ENCODE results near the gene GRID1. TPM values are rescaled to one million over a fixed set of nuclear protein-coding genes. Genes with fewer than 3 reads are reported as not detected.

Gene GRID1
- total RNA-seq, 1 experiment from 2014 or later = 0.31 TPM

DNA sequence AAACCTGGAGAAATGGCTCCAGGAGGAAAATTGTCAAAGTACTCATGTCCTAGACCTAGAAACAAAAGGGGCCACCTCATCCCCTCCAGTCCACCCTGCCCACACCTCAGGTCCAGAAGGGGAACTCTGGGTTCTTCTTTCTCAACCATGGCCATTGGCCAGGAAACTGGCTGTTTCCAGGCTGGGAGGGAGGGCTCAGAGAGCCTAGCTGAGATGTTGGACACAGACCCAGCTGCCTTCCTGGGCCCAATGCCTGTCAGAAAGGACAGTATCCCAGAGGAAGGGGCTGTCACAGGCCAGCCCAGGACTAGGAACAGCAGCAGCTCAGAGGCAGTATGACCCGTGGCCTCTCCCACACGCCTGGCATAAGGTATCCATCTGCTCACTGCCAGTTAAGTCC lies 9.6 kb downstream of the GRID1 start:
- Histone ChIP-seq H3K36me3 (replicated peaks; ENCODE audit: control insufficient read depth, insufficient read depth, low read length) (no peaks in the 10 kb centered on the region), H3K4me3 (ENCODE audit: insufficient read depth, low read depth, low read length) (no peak overlapping the region), H3K27me3 (ENCODE audit: control insufficient read depth, insufficient read depth, low read length) (peaks cover 16% of the 10 kb centered on the region)
- DNase-seq = no peak

DNA sequence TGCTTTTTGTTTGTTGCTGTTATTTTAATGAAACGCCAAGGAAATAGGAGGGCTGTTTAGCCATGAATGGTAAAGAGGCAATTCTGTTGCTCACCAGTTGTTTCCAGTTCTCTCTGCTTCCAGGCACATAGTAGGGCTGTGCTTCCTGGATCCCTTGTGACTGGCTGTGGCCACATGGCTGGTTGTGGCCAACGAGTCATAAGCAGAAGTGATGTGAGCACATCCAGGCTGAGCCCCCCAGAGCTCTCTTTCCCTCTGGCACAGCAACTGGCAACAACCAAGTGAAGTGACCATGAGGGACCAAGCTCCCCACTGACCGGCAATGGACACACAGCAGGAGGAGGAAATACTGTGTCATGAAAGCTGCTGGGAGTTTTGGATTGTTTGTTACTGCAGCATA lies 10.3 kb downstream of the GRID1 start:
- Histone ChIP-seq H3K27me3 (ENCODE audit: control insufficient read depth, insufficient read depth, low read length) (peaks cover 9% of the 10 kb centered on the region), H3K36me3 (replicated peaks; ENCODE audit: control insufficient read depth, insufficient read depth, low read length) (no peaks in the 10 kb centered on the region), H3K4me3 (ENCODE audit: insufficient read depth, low read depth, low read length) (no peak overlapping the region)
- no peak for DNase-seq

DNA sequence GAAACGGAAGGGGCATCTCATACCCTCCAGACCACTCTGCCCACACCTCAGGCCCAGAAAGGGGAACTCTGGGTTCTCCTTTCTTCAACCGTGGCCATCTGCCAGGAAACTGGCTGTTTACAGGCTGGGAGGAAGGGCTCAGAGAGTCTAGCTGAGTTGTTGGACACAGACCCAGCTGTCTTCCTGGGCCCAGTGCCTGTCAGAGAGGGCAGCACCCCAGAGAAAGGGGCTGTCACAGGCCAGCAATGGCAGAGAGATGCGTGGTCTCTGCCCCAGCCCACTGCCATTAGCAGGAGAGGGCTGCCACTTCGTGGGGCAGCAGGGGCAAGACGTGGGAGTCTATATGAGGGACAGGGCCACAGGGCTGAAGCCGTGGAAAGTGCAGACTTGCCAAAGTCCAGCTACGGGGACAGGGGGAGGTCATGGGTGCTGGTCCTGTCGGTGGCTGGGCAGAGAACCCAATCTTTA lies 11.0 kb downstream of the GRID1 start:
- Histone ChIP-seq H3K27me3 (ENCODE audit: control insufficient read depth, insufficient read depth, low read length) (peaks cover 4% of the 10 kb centered on the region; the same call in 1 of the 2 replicates), H3K36me3 (replicated peaks; ENCODE audit: control insufficient read depth, insufficient read depth, low read length) (no peaks in the 10 kb centered on the region), H3K4me3 (ENCODE audit: insufficient read depth, low read depth, low read length) (no peak overlapping the region)
- no peak for DNase-seq

DNA sequence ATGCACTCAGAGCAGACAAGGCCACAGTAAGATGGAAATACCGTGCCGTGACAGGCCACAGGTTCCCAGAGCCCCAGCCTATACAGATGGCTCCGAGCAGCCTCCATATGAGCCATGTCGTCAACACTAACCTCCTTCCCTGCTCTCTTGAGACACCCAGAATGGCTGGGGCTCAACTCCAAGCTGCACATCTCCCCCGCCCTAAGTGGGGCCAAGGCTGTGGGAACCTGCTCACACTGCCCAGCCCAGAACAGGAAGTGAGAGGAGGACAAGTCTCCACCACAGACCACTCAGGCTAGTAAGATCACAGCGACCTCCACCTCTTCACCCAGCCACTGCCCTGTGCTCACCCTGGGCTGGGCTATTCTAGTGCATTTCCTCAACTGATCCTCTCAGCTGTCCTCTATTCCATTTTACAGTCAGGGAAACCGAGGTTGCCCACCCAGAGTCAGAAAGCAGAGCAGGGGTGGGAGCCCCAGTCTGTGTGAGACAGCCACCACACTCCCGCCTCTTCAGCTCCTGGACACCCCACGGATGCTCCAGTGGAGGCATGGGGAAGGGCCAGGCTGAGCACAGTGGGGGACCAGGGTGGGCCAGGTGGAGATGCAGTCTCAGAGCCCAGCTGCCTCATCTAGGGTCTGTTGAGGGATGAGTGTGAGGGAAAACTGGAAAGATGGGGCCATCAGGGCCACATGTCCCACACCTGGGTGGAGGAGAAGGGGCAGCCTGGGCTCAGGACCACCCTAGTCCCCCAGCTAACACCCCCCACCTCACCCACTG lies 11.6 kb downstream of the GRID1 start:
- Histone ChIP-seq H3K27me3 (ENCODE audit: control insufficient read depth, insufficient read depth, low read length) (peaks cover 2% of the 10 kb centered on the region; the same call in 1 of the 2 replicates), H3K4me3 (ENCODE audit: insufficient read depth, low read depth, low read length) (no peak overlapping the region), H3K36me3 (replicated peaks; ENCODE audit: control insufficient read depth, insufficient read depth, low read length) (no peaks in the 10 kb centered on the region)
- no peak for DNase-seq

DNA sequence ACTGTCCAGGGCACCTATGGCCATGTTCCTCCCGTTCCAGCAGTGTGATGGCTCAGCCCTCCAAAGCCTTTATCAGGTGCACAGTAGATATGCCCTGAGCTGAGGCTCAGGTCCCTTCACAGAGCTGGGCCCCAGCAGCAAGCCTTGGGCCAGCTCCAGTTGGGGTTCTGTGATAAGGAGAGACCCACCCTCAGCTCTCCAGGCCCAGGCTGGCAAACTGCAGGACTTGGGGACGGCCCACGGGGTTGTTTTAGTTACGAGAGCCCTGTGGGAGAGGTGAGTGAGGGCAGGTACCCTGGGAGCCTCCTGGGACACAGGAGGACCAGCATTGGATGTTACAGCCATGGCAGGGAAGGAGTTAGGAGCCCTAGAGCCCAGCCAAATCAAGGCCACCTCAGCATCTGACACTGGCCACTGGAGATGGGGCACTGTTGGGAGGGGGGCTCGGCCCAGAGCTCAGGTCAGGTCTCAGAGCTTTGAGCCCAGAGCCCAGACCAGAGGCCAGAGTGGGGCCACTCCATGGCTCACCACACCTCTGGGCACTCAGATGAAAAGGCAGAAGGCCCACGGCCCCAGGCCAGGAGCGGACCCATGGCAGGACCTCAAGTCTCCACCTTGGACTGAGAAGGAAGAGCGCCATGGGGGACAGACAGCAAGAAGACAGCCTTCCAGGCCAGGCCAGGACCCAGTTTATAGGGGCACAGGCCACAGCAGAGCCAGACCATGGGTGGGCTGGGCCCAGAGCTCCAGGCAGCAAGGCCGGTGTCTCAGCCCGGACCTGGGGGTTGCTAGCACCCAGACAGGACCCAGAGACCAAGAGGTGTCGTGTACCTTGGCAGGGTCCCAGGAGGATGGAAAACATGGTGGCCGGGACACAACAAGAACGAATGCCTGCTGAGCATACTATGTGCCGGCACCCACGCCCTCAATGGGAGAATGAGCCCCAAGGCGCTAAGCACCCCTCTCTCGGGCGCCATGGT lies 12.8 kb downstream of the GRID1 start:
- H3K27me3 ChIP-seq (ENCODE audit: control insufficient read depth, insufficient read depth, low read length) = peaks cover 2% of the 10 kb centered on the region; the same call in 1 of the 2 replicates
- no peak for DNase-seq
- H3K36me3 ChIP-seq (replicated peaks; ENCODE audit: control insufficient read depth, insufficient read depth, low read length) = no peaks in the 10 kb centered on the region
- H3K4me3 ChIP-seq (ENCODE audit: insufficient read depth, low read depth, low read length) = no peak overlapping the region

DNA sequence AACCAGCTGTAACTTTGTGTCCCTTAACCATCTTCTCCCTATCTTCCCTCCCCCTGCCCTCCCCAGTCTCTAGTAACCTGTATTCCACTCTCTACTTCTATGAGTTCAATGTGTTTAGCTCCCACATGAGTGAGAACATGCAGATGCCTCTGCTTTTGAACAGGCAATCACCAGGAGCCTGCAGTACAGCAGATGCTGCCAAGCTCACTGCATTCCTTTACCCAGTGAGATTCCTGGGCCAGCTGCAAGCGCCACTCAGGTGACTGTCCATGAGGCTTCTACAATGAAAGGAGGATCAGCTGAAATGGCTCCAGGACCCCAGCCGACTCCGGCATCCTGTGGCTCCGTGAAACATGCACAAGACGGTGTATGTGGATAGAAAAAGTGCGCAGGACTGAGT lies 15.7 kb downstream of the GRID1 start:
- no peak for DNase-seq

DNA sequence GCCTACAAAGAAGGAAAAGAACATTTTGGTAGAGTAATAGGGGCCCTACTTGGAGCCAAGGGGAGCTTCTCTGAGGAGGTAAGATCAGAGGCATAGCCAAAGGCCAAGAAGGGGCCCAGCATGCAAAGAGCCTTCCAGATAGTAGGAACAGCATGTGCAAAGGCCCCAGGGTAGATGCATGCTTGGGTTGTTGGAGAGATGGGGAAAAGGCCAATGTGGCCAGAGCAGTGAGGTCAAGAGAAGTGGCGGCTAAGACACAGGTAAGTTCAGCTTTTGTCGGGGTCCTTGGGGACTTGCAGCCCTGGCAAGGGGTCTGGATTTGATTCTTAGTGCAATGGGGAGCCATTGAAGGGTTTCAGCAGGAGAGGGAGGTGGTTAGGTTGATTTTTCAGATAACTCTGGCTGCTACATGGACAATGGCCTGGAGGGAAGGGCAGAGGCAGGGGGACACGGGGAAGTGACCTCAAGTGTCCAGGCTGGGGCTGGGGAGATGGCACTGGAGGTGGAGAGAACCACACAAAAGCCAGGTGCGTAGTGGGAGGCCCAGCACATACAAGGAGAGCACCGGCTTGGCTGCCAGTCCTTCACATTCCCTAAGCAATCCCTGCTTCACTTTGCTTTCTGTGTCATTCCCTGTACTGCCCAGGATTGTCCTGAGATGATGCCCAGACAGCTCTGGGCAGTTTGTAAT lies 16.5 kb downstream of the GRID1 start:
- H3K4me3 ChIP-seq (ENCODE audit: insufficient read depth, low read depth, low read length) = no peak overlapping the region
- no peaks in the 10 kb centered on the region for H3K36me3 ChIP-seq (replicated peaks; ENCODE audit: control insufficient read depth, insufficient read depth, low read length)
- DNase-seq = no peak
- H3K27me3 ChIP-seq (ENCODE audit: control insufficient read depth, insufficient read depth, low read length) = no peaks in the 10 kb centered on the region

More for the DNA sequence above, 15.7 kb downstream of the GRID1 start:
- no peaks in the 10 kb centered on the region for H3K36me3 ChIP-seq (replicated peaks; ENCODE audit: control insufficient read depth, insufficient read depth, low read length)
- no peaks in the 10 kb centered on the region for H3K27me3 ChIP-seq (ENCODE audit: control insufficient read depth, insufficient read depth, low read length)
- H3K4me3 ChIP-seq (ENCODE audit: insufficient read depth, low read depth, low read length) = no peak overlapping the region

DNA sequence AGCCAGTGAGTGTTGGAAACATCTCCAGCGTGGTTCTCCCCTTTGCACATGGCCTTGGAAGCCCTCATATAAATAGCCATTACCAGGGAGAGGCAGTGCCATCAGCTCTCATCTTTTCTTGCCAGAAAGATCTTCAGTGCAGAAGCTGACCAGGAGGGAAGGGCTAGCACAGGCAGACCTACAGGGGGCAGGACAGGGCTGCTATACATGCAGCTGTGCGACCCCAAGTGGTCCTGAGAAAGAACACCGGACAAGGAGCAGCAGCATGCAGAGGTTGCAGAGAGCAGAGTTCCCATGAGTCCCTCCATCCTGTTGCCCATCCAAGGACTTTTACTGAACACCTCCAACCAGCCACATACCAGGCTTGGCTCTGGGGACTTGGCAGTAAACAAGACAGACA lies 17.1 kb downstream of the GRID1 start:
- Histone ChIP-seq H3K4me3 (ENCODE audit: insufficient read depth, low read depth, low read length) (no peak overlapping the region), H3K36me3 (replicated peaks; ENCODE audit: control insufficient read depth, insufficient read depth, low read length) (no peaks in the 10 kb centered on the region), H3K27me3 (ENCODE audit: control insufficient read depth, insufficient read depth, low read length) (no peaks in the 10 kb centered on the region)
- DNase-seq = peak; percentile 93

DNA sequence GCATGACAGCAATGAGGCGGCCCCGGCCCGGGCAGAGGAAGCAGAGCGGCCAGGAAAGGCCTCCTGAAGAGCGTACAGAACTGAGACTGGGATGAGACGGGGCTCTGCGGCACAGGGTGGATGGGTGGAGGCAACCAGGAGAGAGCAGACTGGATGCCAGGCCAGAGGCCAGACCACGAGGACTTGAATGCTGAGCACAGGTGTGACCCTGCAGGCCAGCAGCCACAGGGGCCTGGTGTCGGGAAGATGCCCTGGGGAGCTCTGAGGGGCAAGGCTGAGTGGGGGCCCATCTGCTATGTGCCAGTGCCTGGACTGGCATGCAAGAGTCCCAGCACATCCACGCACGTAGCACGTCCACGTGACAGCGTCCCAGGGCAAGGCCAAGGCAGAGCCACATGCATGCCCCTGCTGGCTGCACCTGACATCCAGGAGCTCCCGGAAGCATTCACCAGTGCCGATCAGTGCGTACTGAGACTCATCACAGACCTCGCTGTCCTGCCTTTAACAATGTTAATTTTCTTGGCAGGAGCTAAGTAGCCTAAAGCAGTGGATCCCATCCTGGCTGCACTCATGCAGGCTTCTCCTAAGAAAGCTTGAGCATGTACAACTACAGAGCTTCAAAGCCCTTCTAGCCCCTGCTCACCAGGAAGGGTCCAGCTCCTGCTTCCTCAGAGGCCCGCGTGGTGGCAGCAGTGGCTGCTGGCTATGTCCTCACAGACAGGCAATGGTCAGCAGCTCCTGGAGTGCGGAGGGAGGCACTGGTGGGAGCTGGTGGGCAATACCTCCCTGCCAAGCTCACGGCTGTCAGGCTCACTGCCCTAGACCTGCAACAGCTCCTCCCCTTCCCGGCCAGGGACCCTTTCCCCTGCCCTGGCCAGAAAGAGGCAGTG lies 18.0 kb downstream of the GRID1 start:
- Histone ChIP-seq H3K4me3 (ENCODE audit: insufficient read depth, low read depth, low read length) (no peak overlapping the region), H3K36me3 (replicated peaks; ENCODE audit: control insufficient read depth, insufficient read depth, low read length) (no peaks in the 10 kb centered on the region), H3K27me3 (ENCODE audit: control insufficient read depth, insufficient read depth, low read length) (no peaks in the 10 kb centered on the region)
- DNase-seq = peak; percentile 76

DNA sequence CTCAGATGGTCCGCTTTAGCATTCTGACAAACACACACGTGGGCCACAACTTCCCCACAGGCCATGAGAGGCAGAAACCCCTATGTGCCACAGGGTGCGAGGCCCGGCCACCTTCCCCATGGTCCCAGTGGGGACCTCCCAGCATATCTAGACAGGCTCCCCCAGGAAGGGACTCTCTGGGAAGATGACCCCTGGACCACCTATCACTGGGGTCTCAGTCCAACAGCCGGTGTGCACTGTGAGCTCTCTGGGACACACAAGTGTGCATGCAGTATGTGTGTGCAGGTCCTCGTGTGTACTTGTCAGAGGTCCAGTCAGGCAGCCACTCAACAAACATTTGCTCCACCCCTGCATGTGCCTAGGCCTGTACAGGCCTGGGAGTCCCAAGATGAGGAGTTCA lies 18.7 kb downstream of the GRID1 start:
- no peaks in the 10 kb centered on the region for H3K27me3 ChIP-seq (ENCODE audit: control insufficient read depth, insufficient read depth, low read length)
- no peak overlapping the region for H3K4me3 ChIP-seq (ENCODE audit: insufficient read depth, low read depth, low read length)
- DNase-seq = no peak
- H3K36me3 ChIP-seq (replicated peaks; ENCODE audit: control insufficient read depth, insufficient read depth, low read length) = no peaks in the 10 kb centered on the region

DNA sequence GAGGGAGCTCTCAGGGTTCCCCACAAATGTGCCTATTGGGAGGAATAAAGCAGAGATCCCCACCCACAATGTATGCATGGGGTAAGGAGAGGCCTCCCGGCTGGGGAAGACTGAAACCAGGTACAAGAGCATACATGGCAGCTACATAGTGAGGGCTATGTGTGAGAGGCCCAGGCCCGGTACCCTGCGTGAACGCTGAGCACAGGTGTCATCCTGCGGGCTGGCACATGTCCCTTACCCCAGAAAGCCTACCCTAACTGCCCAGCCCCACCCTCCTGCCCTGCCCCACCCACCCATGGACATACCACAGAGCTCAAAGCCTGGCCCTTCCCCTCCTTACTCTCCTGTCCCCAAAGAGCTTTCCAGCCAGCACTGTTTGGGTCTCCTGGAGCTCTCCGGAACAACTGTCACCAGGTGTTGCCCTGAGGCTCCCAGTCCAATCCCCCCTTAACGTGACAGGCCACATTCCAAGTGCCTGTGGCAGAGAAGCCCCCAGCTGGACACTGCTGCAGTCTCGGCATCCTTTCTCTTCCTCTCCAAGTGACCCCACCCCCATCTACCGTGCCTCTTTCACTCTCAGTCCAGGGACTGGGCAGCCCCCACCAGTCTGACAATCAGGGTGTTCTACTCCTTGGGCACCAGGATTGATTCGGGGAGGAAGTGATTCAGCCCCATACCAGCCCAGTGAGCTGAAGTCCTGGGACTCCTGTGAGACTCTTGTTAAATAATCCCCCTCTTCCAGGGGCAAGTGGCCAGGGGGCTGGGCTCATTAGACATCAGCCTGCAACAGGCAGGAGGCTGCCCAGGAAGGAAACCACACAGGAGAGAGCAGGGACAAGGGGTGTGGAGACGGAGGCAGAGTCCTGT lies 19.6 kb downstream of the GRID1 start:
- no peak for DNase-seq
- Histone ChIP-seq H3K4me3 (ENCODE audit: insufficient read depth, low read depth, low read length) (no peak overlapping the region), H3K27me3 (ENCODE audit: control insufficient read depth, insufficient read depth, low read length) (no peaks in the 10 kb centered on the region), H3K36me3 (replicated peaks; ENCODE audit: control insufficient read depth, insufficient read depth, low read length) (no peaks in the 10 kb centered on the region)

DNA sequence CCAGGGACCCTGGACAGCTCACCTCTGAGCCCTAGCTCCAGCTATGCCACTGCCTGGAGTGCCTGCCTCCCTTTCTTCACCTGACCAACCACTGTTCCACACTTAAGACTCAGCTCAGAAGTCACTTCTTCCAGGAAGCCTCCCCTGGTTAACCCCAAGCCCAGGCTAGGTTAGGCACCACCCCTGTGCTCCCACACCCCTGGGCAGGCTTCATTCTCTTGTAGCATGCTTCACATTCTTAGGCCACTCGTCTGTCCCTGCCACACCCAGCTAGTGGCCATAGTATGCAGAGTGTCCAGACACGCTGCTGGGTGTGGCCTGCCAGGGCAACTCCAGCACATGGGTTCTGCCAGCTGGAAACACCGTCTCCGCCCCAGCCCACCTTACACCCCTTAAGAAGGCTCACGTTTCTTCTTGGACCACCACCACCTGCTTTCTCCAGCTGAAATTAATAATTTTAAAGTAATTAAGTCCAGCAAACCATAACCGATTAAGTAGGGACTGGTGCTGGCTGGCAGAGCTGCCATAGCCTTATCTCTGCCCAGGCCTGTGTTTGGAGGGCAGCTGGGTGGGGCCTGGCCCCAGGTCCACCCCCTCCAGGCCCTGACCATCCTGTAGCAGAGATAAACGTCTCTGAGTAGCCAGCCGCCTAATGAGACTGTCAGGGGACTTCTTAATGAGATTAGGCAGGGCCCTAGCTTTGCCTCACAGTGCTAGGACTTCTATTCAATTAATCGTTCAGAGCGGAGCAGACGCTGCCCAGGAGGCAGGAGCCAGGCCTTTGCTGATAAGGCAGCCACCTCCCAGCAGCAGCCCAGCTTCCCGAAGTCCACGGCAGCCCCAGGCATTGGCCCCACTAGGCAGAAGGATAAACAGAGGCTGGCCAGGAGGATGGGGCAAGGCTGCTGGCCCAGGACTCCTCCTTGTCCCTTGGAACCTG lies 20.5 kb downstream of the GRID1 start:
- Histone ChIP-seq H3K4me3 (ENCODE audit: insufficient read depth, low read depth, low read length) (no peak overlapping the region), H3K27me3 (ENCODE audit: control insufficient read depth, insufficient read depth, low read length) (no peaks in the 10 kb centered on the region), H3K36me3 (replicated peaks; ENCODE audit: control insufficient read depth, insufficient read depth, low read length) (no peaks in the 10 kb centered on the region)
- DNase-seq = no peak
